Cardiac atrium fibroblast (primary cell): ENCODE results near the gene DDX55. TPM values are rescaled to one million over a fixed set of nuclear protein-coding genes. Genes with fewer than 3 reads are reported as not detected.

Experiments used
- total RNA-seq: library from RNA; depleted of rRNA; stranded (reverse); fragments of >200 nt; gene quantifications from 2 replicates; pipeline ENCODE4 v1.2.3, GENCODE V29; 2015

The DDX55 gene
- total RNA-seq: 10.4 and 10.7 TPM in 2 replicates

DNA sequence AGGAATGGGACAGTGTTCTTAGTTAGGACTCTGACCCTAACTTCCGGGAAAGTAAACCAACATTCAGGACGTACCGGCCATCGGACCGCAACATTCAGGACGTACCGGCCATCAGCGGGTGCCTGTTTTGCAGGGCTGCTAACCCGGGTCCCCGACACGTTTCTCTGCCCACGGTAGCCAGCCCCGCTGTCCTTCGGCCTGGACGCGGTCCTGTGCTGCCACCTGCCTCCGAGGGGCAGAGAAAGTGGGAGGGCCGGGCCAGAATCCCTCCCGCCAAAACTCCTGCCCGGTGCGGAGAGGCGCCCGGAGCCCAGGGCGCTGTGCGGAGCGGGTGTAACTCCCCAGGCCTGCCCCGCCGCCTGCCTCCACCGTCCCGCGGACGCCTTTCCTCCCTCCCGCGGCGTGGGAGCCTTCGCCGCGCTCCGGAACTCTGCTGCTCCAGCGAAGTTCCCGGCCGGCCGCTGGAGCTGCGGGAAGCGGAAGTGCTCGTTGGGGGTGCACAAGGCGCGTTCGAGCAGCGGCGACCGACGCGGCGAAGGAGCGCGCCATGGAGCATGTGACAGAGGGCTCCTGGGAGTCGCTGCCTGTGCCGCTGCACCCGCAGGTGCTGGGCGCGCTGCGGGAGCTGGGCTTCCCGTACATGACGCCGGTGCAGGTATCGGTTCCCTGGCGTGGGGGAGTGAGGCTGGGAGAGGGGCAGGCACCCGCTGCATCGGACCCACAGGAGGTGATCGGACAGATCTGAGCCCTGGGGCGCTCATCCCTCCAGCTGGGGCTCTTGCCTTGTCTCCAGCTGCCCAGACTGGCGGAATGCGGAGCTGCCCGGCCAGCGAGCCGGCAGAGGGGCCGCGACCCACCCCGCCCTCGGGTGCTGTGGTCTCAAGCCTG is at the start of gene DDX55:
TSS of gene DDX55 (plus strand) at position 498 of the 888 bp plus-strand sequence. CDS start at position 548, 50 bp downstream.

GRCh38 chr12:123633379-123634141 is 31.7 kb downstream of the DDX55 start, which contains the start of the genes EIF2B1 and GTF2H3:
TSS of gene EIF2B1 (minus strand) at chr12:123633686. CDS start at chr12:123633557, 129 bp downstream.
TSS of gene GTF2H3 (plus strand) at chr12:123633829. CDS start at chr12:123633860, 31 bp downstream.

Other genes starting within 250 kb of the DDX55 start
- gene SBNO1, start 237.3 kb upstream of the DDX55 start, total RNA-seq: 10.8 and 17.5 TPM in 2 replicates
- gene KMT5A, start 218.0 kb upstream of the DDX55 start, total RNA-seq: 22.6 and 33.4 TPM in 2 replicates
- 4.2 and 6.5 TPM in 2 replicates for gene RILPL2, start 165.4 kb upstream of the DDX55 start, total RNA-seq
- gene SNRNP35, start 144.0 kb upstream of the DDX55 start, total RNA-seq: 4.2 and 10.4 TPM in 2 replicates
- 13.0 and 17.2 TPM in 2 replicates for gene RILPL1, start 68.4 kb upstream of the DDX55 start, total RNA-seq
- 211 and 240 TPM in 2 replicates for gene TMED2, start 17.5 kb upstream of the DDX55 start, total RNA-seq
- 45.5 and 81.8 TPM in 2 replicates for gene EIF2B1, start 31.6 kb downstream of the DDX55 start, total RNA-seq
- 20.2 and 25.4 TPM in 2 replicates for gene GTF2H3, start 31.7 kb downstream of the DDX55 start, total RNA-seq
- gene TCTN2, start 69.0 kb downstream of the DDX55 start, total RNA-seq: 8.7 and 10.1 TPM in 2 replicates
- 8.5 and 16.0 TPM in 2 replicates for gene ATP6V0A2, start 110.3 kb downstream of the DDX55 start, total RNA-seq
- gene DNAH10, start 160.2 kb downstream of the DDX55 start, total RNA-seq: under 0.01 and 0.54 TPM in 2 replicates